ENCODE data around the gene SLC25A26. TPM values are rescaled to one million over a fixed set of nuclear protein-coding genes. Genes with fewer than 3 reads are reported as not detected.
"Not testable (repeated sequence)": the region's sequence is repeated elsewhere in the genome, so short reads cannot be mapped to it uniquely, and the experiment has no call there.

The SLC25A26 gene
- total RNA-seq, 1 donor from 2014 or later: 13.1 TPM

GRCh38 chr3:66220066-66220465, 735 bp upstream of the SLC25A26 start:
- Mint-ChIP-seq H3K9me3 (ENCODE audit: low read depth) (no peaks in the 10 kb centered on the region), H3K27ac (ENCODE audit: unreplicated experiment) (no peak overlapping the region), H3K4me3 (ENCODE audit: unreplicated experiment) (peak overlapping the region; percentile 95), H3K4me1 (ENCODE audit: low read depth) (peaks cover 16% of the 10 kb centered on the region), H3K27me3 (ENCODE audit: low read depth) (no peaks in the 10 kb centered on the region), H3K36me3 (ENCODE audit: low read depth) (peaks cover 1% of the 10 kb centered on the region)
- DNase-seq (ENCODE audit: low spot score): no peak
- TF ChIP-seq CTCF (IDR thresholded peaks at IDR 0.05): no peak

GRCh38 chr3:66224220-66224619, 3.4 kb downstream of the SLC25A26 start:
- no peaks in the 10 kb centered on the region for H3K9me3 Mint-ChIP-seq (ENCODE audit: low read depth)
- H3K36me3 Mint-ChIP-seq (ENCODE audit: low read depth): peaks cover 1% of the 10 kb centered on the region
- no peak overlapping the region for H3K27ac Mint-ChIP-seq (ENCODE audit: unreplicated experiment)
- no peak overlapping the region for H3K4me3 Mint-ChIP-seq (ENCODE audit: unreplicated experiment)
- DNase-seq (ENCODE audit: low spot score): no peak
- no peak for TF ChIP-seq CTCF (IDR thresholded peaks at IDR 0.05)
- no peaks in the 10 kb centered on the region for H3K27me3 Mint-ChIP-seq (ENCODE audit: low read depth)
- peaks cover 16% of the 10 kb centered on the region for H3K4me1 Mint-ChIP-seq (ENCODE audit: low read depth)

GRCh38 chr3:66226093-66226492, 5.3 kb downstream of the SLC25A26 start:
- H3K4me3 Mint-ChIP-seq (ENCODE audit: unreplicated experiment); H3K27ac Mint-ChIP-seq (ENCODE audit: unreplicated experiment); H3K27me3 Mint-ChIP-seq (ENCODE audit: low read depth); H3K36me3 Mint-ChIP-seq (ENCODE audit: low read depth); H3K9me3 Mint-ChIP-seq (ENCODE audit: low read depth); DNase-seq (ENCODE audit: low spot score); H3K4me1 Mint-ChIP-seq (ENCODE audit: low read depth): not testable (repeated sequence)

- H3K9me3 Mint-ChIP-seq (ENCODE audit: low read depth): no peaks in the 10 kb centered on the region
These were observed 6.2 kb downstream of the SLC25A26 start for GRCh38 chr3:66227051-66227450.

GRCh38 chr3:66227915-66228314, 7.1 kb downstream of the SLC25A26 start:
- no peaks in the 10 kb centered on the region for H3K9me3 Mint-ChIP-seq (ENCODE audit: low read depth)
- no peak for DNase-seq (ENCODE audit: low spot score)
- H3K4me1 Mint-ChIP-seq (ENCODE audit: low read depth): no peaks in the 10 kb centered on the region
- H3K27ac Mint-ChIP-seq (ENCODE audit: unreplicated experiment): no peak overlapping the region
- no peaks in the 10 kb centered on the region for H3K27me3 Mint-ChIP-seq (ENCODE audit: low read depth)
- no peak overlapping the region for H3K4me3 Mint-ChIP-seq (ENCODE audit: unreplicated experiment)
- no peak for TF ChIP-seq CTCF (IDR thresholded peaks at IDR 0.05)
- peaks cover 1% of the 10 kb centered on the region for H3K36me3 Mint-ChIP-seq (ENCODE audit: low read depth)

More at GRCh38 chr3:66227051-66227450, 6.2 kb downstream of the SLC25A26 start:
- Mint-ChIP-seq H3K27ac (ENCODE audit: unreplicated experiment) (no peak overlapping the region), H3K36me3 (ENCODE audit: low read depth) (peaks cover 1% of the 10 kb centered on the region), H3K27me3 (ENCODE audit: low read depth) (no peaks in the 10 kb centered on the region), H3K4me3 (ENCODE audit: unreplicated experiment) (no peak overlapping the region), H3K4me1 (ENCODE audit: low read depth) (no peaks in the 10 kb centered on the region)
- TF ChIP-seq CTCF (IDR thresholded peaks at IDR 0.05): no peak
- DNase-seq (ENCODE audit: low spot score): no peak

GRCh38 chr3:66228707-66229106, 7.9 kb downstream of the SLC25A26 start:
- no peaks in the 10 kb centered on the region for H3K4me1 Mint-ChIP-seq (ENCODE audit: low read depth)
- no peak overlapping the region for H3K4me3 Mint-ChIP-seq (ENCODE audit: unreplicated experiment)
- H3K36me3 Mint-ChIP-seq (ENCODE audit: low read depth): no peaks in the 10 kb centered on the region
- TF ChIP-seq CTCF (IDR thresholded peaks at IDR 0.05): no peak
- H3K27ac Mint-ChIP-seq (ENCODE audit: unreplicated experiment): no peak overlapping the region
- H3K27me3 Mint-ChIP-seq (ENCODE audit: low read depth): no peaks in the 10 kb centered on the region
- DNase-seq (ENCODE audit: low spot score): no peak
- H3K9me3 Mint-ChIP-seq (ENCODE audit: low read depth): no peaks in the 10 kb centered on the region
